Subcutaneous abdominal adipose tissue (tissue), 5 donors: ENCODE data around the gene CFHR3.
"Not testable (repeated sequence)": the region's sequence is repeated elsewhere in the genome, so short reads cannot be mapped to it uniquely, and the experiment has no call there.

ENCODE experiments used
- H3K27ac ChIP-seq: one replicate; pipeline ENCODE4 v1.7.0; 2013; ENCODE audit warnings: low read depth, mild to moderate bottlenecking, inconsistent platforms, low read length, moderate library complexity
- H3K27me3 ChIP-seq, 5 donors: one replicate each; pipeline ENCODE4 v1.7.0; 2013; ENCODE audit warnings: low read length in 5 of 5, inconsistent platforms in 1 of 5; ENCODE audit not compliant: control insufficient read depth in 5 of 5, insufficient read depth in 4 of 5
- H3K36me3 ChIP-seq, 5 donors: one replicate each; pipeline ENCODE4 v1.7.0; 2013; ENCODE audit warnings: low read length in 5 of 5; ENCODE audit not compliant: control insufficient read depth in 5 of 5, insufficient read depth in 5 of 5
- H3K4me1 ChIP-seq, 5 donors: one replicate each; pipeline ENCODE4 v1.7.0; 2013; ENCODE audit warnings: low read length in 5 of 5, mild to moderate bottlenecking in 3 of 5, moderate library complexity in 1 of 5; ENCODE audit not compliant: control insufficient read depth in 5 of 5, insufficient read depth in 5 of 5
- H3K4me3 ChIP-seq, 5 donors: one replicate each; pipeline ENCODE4 v1.7.0; 2013; ENCODE audit warnings: low read length in 5 of 5, low read depth in 1 of 5
- H3K9ac ChIP-seq, 5 donors: one replicate each; pipeline ENCODE4 v1.7.0; 2013; ENCODE audit warnings: low read length in 5 of 5, mild to moderate bottlenecking in 4 of 5, moderate library complexity in 3 of 5
- H3K9me3 ChIP-seq, 5 donors: one replicate each; pipeline ENCODE4 v1.7.0; 2013; ENCODE audit warnings: low read length in 5 of 5; ENCODE audit not compliant: control insufficient read depth in 5 of 5
- donor health status: healthy.
- donor health status: healthy.
- donor health status: healthy.
- donor health status: healthy.
- donor health status: healthy.

Gene CFHR3

GRCh38 chr1:196774603-196775002, at the start of gene CFHR3:
TSS of gene CFHR3 (plus strand) at chr1:196774840. CDS start at chr1:196774887, 47 bp downstream.
- Histone ChIP-seq H3K27ac (no peak within 1 kb of the TSS), H3K9me3 (no peaks in the 10 kb centered on the region), H3K27me3 (no peaks in the 10 kb centered on the region), H3K9ac (no peak within 1 kb of the TSS), H3K4me1 (no peaks in the 10 kb centered on the region), H3K36me3 (no peaks in the 10 kb centered on the region), H3K4me3 (no peak within 1 kb of the TSS)

GRCh38 chr1:196732526-196732925, 42.1 kb upstream of the CFHR3 start:
- no peak overlapping the region for H3K9ac ChIP-seq

GRCh38 chr1:196733091-196733970, 41.3 kb upstream of the CFHR3 start:
- H3K4me1 ChIP-seq, result no peaks in the 10 kb centered on the region
- no peak overlapping the region for H3K9ac ChIP-seq
- H3K27me3 ChIP-seq, result no peaks in the 10 kb centered on the region
- no peak overlapping the region for H3K27ac ChIP-seq
- H3K9me3 ChIP-seq, result peaks cover 0 to 3% (median 1%) of the 10 kb centered on the region in 5 donors
- peaks cover 0 to 8% (median 5%) of the 10 kb centered on the region in 5 donors for H3K36me3 ChIP-seq
- no peak overlapping the region for H3K4me3 ChIP-seq

More at GRCh38 chr1:196732526-196732925, 42.1 kb upstream of the CFHR3 start:
- Histone ChIP-seq H3K4me3 (no peak overlapping the region), H3K4me1 (no peaks in the 10 kb centered on the region), H3K27ac (no peak overlapping the region), H3K27me3 (no peaks in the 10 kb centered on the region), H3K36me3 (peaks cover 0 to 3% (median 0%) of the 10 kb centered on the region in 5 donors), H3K9me3 (no peaks in the 10 kb centered on the region)

GRCh38 chr1:196734006-196734405, 40.6 kb upstream of the CFHR3 start:
- peaks cover 3 to 10% (median 8%) of the 10 kb centered on the region in 5 donors for H3K9me3 ChIP-seq
- H3K4me1 ChIP-seq, result no peaks in the 10 kb centered on the region
- H3K4me3 ChIP-seq, result no peak overlapping the region
- peaks cover 0 to 11% (median 8%) of the 10 kb centered on the region in 5 donors for H3K36me3 ChIP-seq
- H3K9ac ChIP-seq, result no peak overlapping the region
- no peak overlapping the region for H3K27ac ChIP-seq
- no peaks in the 10 kb centered on the region for H3K27me3 ChIP-seq

GRCh38 chr1:196734460-196734859, 40.2 kb upstream of the CFHR3 start:
- Histone ChIP-seq H3K9ac (no peak overlapping the region), H3K9me3 (peaks cover 3 to 11% (median 8%) of the 10 kb centered on the region in 5 donors), H3K27me3 (no peaks in the 10 kb centered on the region), H3K4me3 (no peak overlapping the region), H3K36me3 (peaks cover 0 to 12% (median 9%) of the 10 kb centered on the region in 5 donors), H3K4me1 (no peaks in the 10 kb centered on the region), H3K27ac (no peak overlapping the region)

GRCh38 chr1:196738730-196739129, 35.9 kb upstream of the CFHR3 start:
- H3K36me3 ChIP-seq, result peaks cover 0 to 17% (median 7%) of the 10 kb centered on the region in 5 donors
- no peak overlapping the region for H3K9ac ChIP-seq
- no peak overlapping the region for H3K4me3 ChIP-seq
- no peak overlapping the region for H3K27ac ChIP-seq
- H3K4me1 ChIP-seq, result no peaks in the 10 kb centered on the region
- peaks cover 3 to 11% (median 8%) of the 10 kb centered on the region in 5 donors for H3K9me3 ChIP-seq
- H3K27me3 ChIP-seq, result no peaks in the 10 kb centered on the region

- not testable (repeated sequence) for H3K4me3 ChIP-seq, H3K4me1 ChIP-seq, H3K27ac ChIP-seq, H3K9me3 ChIP-seq, H3K9ac ChIP-seq, H3K27me3 ChIP-seq
- peaks cover 0 to 12% (median 6%) of the 10 kb centered on the region in 5 donors for H3K36me3 ChIP-seq
Observed at GRCh38 chr1:196743244-196743643, 31.4 kb upstream of the CFHR3 start.

GRCh38 chr1:196765019-196765740, 9.5 kb upstream of the CFHR3 start:
- H3K27me3 ChIP-seq, H3K4me1 ChIP-seq, H3K9ac ChIP-seq, H3K27ac ChIP-seq, H3K9me3 ChIP-seq, H3K36me3 ChIP-seq, H3K4me3 ChIP-seq: not testable (repeated sequence)

GRCh38 chr1:196769823-196770222, 4.8 kb upstream of the CFHR3 start:
- not testable (repeated sequence) for H3K4me1 ChIP-seq, H3K9me3 ChIP-seq, H3K27ac ChIP-seq, H3K9ac ChIP-seq, H3K4me3 ChIP-seq, H3K27me3 ChIP-seq, H3K36me3 ChIP-seq

GRCh38 chr1:196773713-196774112, 927 bp upstream of the CFHR3 start:
- Histone ChIP-seq H3K4me1 (no peaks in the 10 kb centered on the region), H3K4me3 (no peak overlapping the region), H3K9me3 (no peaks in the 10 kb centered on the region), H3K27me3 (no peaks in the 10 kb centered on the region), H3K27ac (no peak overlapping the region), H3K9ac (no peak overlapping the region), H3K36me3 (no peaks in the 10 kb centered on the region)
